HL-60/S4 treated with retinoic acid at 250 ng/mL for 4 days and 3 days (cell line): Measurements from ENCODE around the gene OR2AK2.
"Not testable (repeated sequence)": the region's sequence is repeated elsewhere in the genome, so short reads cannot be mapped to it uniquely, and the experiment has no call there.

ENCODE experiments used
- in situ Hi-C: fragments of 300-500 bp; cut with MboI; formaldehyde crosslinking; loops from 2 replicates; pipeline ENCODE4 v1.7.0; 2022; ENCODE audit warnings: low sequenced_read_pairs

Gene OR2AK2

GRCh38 chr1:247964933-247965332 lies at the start of gene OR2AK2:
Gene OR2AK2, plus strand, starts transcription at chr1:247965233. Its CDS starts 144 bp downstream, at chr1:247965377.
- in situ Hi-C loops: no loop called here

GRCh38 chr1:247919952-247920351 lies 45.1 kb upstream of the OR2AK2 start, which contains the start of gene OR2T8:
Gene OR2T8, plus strand, starts transcription at chr1:247920252. Its CDS starts 766 bp downstream, at chr1:247921018.
- in situ Hi-C loops: no loop called here

- in situ Hi-C loops: no loop called here
Measured at GRCh38 chr1:247923941-247924340, 41.1 kb upstream of the OR2AK2 start.

GRCh38 chr1:247924868-247925267 lies 40.2 kb upstream of the OR2AK2 start, which contains the start of gene OR2AJ1:
Gene OR2AJ1, plus strand, starts transcription at chr1:247924889. Its CDS starts 8,880 bp downstream, at chr1:247933769.
- in situ Hi-C loops: no loop called here

GRCh38 chr1:247933989-247934388 lies 31.0 kb upstream of the OR2AK2 start:
- in situ Hi-C loops: no loop called here

GRCh38 chr1:247935781-247936180 lies 29.3 kb upstream of the OR2AK2 start:
- in situ Hi-C loops: no loop called here

- in situ Hi-C loops: no loop called here
Measured at GRCh38 chr1:247936415-247936814, 28.6 kb upstream of the OR2AK2 start.

GRCh38 chr1:247936965-247937734 lies 27.9 kb upstream of the OR2AK2 start:
- in situ Hi-C loops: not testable (repeated sequence)

GRCh38 chr1:247942624-247943023 lies 22.4 kb upstream of the OR2AK2 start:
- in situ Hi-C loops: no loop called here

- in situ Hi-C loops: no loop called here
Measured at GRCh38 chr1:247948558-247948957, 16.5 kb upstream of the OR2AK2 start, which contains the start of gene OR2L8. Gene OR2L8, plus strand, starts transcription at chr1:247948858. Its CDS starts 0 bp downstream, at chr1:247948858.

- in situ Hi-C loops: no loop called here
Measured at GRCh38 chr1:247953408-247953807, 11.6 kb upstream of the OR2AK2 start.

GRCh38 chr1:247961791-247962190 lies 3.2 kb upstream of the OR2AK2 start:
- in situ Hi-C loops: no loop called here

- in situ Hi-C loops: no loop called here
Measured at GRCh38 chr1:247962911-247963588, 2.0 kb upstream of the OR2AK2 start.

- in situ Hi-C loops: no loop called here
Measured at GRCh38 chr1:247966532-247967204, 1.6 kb downstream of the OR2AK2 start.

- in situ Hi-C loops: no loop called here
Measured at GRCh38 chr1:247992986-247993385, 28.0 kb downstream of the OR2AK2 start.

GRCh38 chr1:247998811-247999210 lies 33.8 kb downstream of the OR2AK2 start:
- in situ Hi-C loops: no loop called here

GRCh38 chr1:248000169-248000568 lies 35.1 kb downstream of the OR2AK2 start:
- in situ Hi-C loops: no loop called here

- in situ Hi-C loops: no loop called here
Measured at GRCh38 chr1:248007778-248008177, 42.7 kb downstream of the OR2AK2 start.

- in situ Hi-C loops: no loop called here
Measured at GRCh38 chr1:248009681-248010080, 44.6 kb downstream of the OR2AK2 start.

- in situ Hi-C loops: no loop called here
Measured at GRCh38 chr1:248013229-248013710, 48.2 kb downstream of the OR2AK2 start, which contains the start of gene OR2L5. Gene OR2L5, plus strand, starts transcription at chr1:248013660. Its CDS starts 8,288 bp downstream, at chr1:248021948.

GRCh38 chr1:248015803-248016202 lies 50.8 kb downstream of the OR2AK2 start:
- in situ Hi-C loops: no loop called here
